Measurements from ENCODE around the gene VAX1.

DNA sequence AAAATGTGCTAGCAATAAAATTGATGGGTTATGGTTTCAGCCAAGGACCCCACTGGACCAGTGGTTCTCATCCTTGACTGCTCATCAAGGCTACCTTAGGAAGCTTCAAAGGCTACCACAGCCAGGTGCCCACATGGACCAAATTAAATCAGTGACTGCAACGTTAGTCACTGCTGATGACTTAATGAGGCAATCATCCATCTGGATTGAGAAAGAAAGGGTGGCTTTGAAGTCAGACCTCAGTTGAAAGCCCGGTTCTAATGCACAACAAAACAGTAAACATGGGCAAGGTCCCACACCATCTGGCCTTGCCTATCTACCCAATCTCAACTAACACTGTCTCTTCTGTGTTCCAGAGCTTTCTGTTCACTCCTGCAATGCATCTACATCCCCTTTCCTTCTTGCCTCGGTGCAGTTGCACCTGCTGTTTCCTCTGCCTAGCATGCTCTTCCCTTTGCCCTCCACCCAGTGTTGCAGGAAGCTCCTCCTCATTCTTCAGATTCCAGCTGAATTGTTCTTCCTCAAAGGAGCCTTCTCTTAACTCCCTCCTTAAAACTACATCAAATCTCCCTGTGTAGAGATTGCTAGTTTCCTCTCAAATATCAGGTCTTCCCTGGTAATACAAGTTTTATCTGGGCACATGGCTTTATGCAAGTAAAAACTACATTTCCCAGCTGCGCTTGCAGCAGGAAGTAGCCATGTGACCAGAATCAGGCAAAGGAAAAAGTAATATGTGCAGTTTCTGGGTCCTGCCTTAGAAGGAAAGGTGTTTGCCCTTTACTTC, 49.0 kb upstream of the VAX1 start:
- TF ChIP-seq POLR2A (IDR thresholded peaks at IDR 0.05; ENCODE audit: low read depth, low read length) (no peak), POLR2AphosphoS5 (IDR thresholded peaks at IDR 0.05; ENCODE audit: low read depth, low read length) (no peak)
